Heart left ventricle (tissue), 13 donors: ENCODE data around the gene RAB43.

Source experiments
- CTCF ChIP-seq, 12 donors: fragments of 200-600 bp; sonication (generic) in 4 of 12; IDR thresholded peaks; one replicate each; pipeline versions ENCODE4 v1.5.0 to v1.8.0; 2018 to 2022; ENCODE audit warnings: antibody characterized with exemption in 12 of 12, mild to moderate bottlenecking in 5 of 12
- POLR2A ChIP-seq, 2 donors: fragments of 450-650 bp; IDR thresholded peaks; one replicate each; pipeline ENCODE4 v1.6.1; 2017; ENCODE audit warnings: antibody characterized with exemption in 2 of 2, mild to moderate bottlenecking in 2 of 2, moderate library complexity in 2 of 2
- donor health status: ischemic (EF 13 %, LVEDD 7.1; RV severe dilation, severe dysfunction).
- donor health status: DM: no; HTN: yes; CAD: no.
- donor health status: DM: no; HTN: no; CAD: no.
- donor health status: ischemic (EF 25% LVEDD 6.9; RV normal size, moderate dysfunction).
- donor health status: ischemic (EF 25% LVEDD 5.7; RV mildly dilated, moderate dysfunction).
- donor health status: ischemic (EF 35%, LVEDD 5.7; RV mildly dilated, moderate dysfunction).
- donor health status: nonischemic (EF 11% LVEDD 7.7; RV severe dilation, severe dysfunction).
- donor health status: DM: yes; HTN: yes; CAD: no.
- donor health status: PGD.
- donor health status: ischemic (EF 29% LVEDD 5.4; RV normal size, mild dysfunction).
- donor health status: nonischemic (EF 23%, LVEDD 6.1; RV moderate dilation, normal function).

GRCh38 chr3:129085165-129085715 lies 36.4 kb downstream of the RAB43 start:
- TF ChIP-seq CTCF (IDR thresholded peaks at IDR 0.05) (no peak), POLR2A (IDR thresholded peaks at IDR 0.05) (no peak)
